ENCODE measurements around the gene KIR2DL1.
"Not testable (repeated sequence)": the region's sequence is repeated elsewhere in the genome, so short reads cannot be mapped to it uniquely, and the experiment has no call there.

KIR2DL1 gene

GRCh38 chr19:54804101-54804500 is 34.5 kb downstream of the KIR2DL1 start:
- Histone ChIP-seq H3K36me3 (ENCODE audit: control insufficient read depth, insufficient read depth, low read length, severe bottlenecking) (no peaks in the 10 kb centered on the region), H3K9ac (ENCODE audit: low read length) (no peak overlapping the region), H3K4me1 (ENCODE audit: control insufficient read depth, insufficient read depth, low read length) (no peaks in the 10 kb centered on the region), H3K27me3 (replicated peaks; ENCODE audit: control insufficient read depth, insufficient read depth, low read length) (no peaks in the 10 kb centered on the region), H3K4me3 (ENCODE audit: low read length) (no peak overlapping the region), H3K9me3 (ENCODE audit: control insufficient read depth, low read length) (peaks cover 5% of the 10 kb centered on the region)
- DNase-seq (ENCODE audit: low read depth), result no peak

GRCh38 chr19:54804571-54804970 is 35.0 kb downstream of the KIR2DL1 start:
- H3K36me3 ChIP-seq (ENCODE audit: control insufficient read depth, insufficient read depth, low read length, severe bottlenecking), result no peaks in the 10 kb centered on the region
- DNase-seq (ENCODE audit: low read depth), result no peak
- H3K4me3 ChIP-seq (ENCODE audit: low read length), result no peak overlapping the region
- no peaks in the 10 kb centered on the region for H3K27me3 ChIP-seq (replicated peaks; ENCODE audit: control insufficient read depth, insufficient read depth, low read length)
- H3K4me1 ChIP-seq (ENCODE audit: control insufficient read depth, insufficient read depth, low read length), result no peaks in the 10 kb centered on the region
- peaks cover under 1% of the 10 kb centered on the region for H3K9me3 ChIP-seq (ENCODE audit: control insufficient read depth, low read length)
- H3K9ac ChIP-seq (ENCODE audit: low read length), result no peak overlapping the region

- no peaks in the 10 kb centered on the region for H3K36me3 ChIP-seq (ENCODE audit: control insufficient read depth, insufficient read depth, low read length, severe bottlenecking)
- no peak overlapping the region for H3K9ac ChIP-seq (ENCODE audit: low read length)
Observed at GRCh38 chr19:54805665-54806515, 36.3 kb downstream of the KIR2DL1 start.

GRCh38 chr19:54806516-54806838 is 36.9 kb downstream of the KIR2DL1 start:
- H3K4me3 ChIP-seq (ENCODE audit: low read length), result no peak overlapping the region
- no peaks in the 10 kb centered on the region for H3K9me3 ChIP-seq (ENCODE audit: control insufficient read depth, low read length)
- H3K9ac ChIP-seq (ENCODE audit: low read length), result no peak overlapping the region

More at GRCh38 chr19:54805665-54806515, 36.3 kb downstream of the KIR2DL1 start:
- no peaks in the 10 kb centered on the region for H3K27me3 ChIP-seq (replicated peaks; ENCODE audit: control insufficient read depth, insufficient read depth, low read length)
- no peak overlapping the region for H3K4me3 ChIP-seq (ENCODE audit: low read length)
- H3K4me1 ChIP-seq (ENCODE audit: control insufficient read depth, insufficient read depth, low read length), result no peaks in the 10 kb centered on the region
- no peaks in the 10 kb centered on the region for H3K9me3 ChIP-seq (ENCODE audit: control insufficient read depth, low read length)
- no peak for DNase-seq (ENCODE audit: low read depth)

GRCh38 chr19:54814571-54814970 is 45.0 kb downstream of the KIR2DL1 start:
- H3K27me3 ChIP-seq (replicated peaks; ENCODE audit: control insufficient read depth, insufficient read depth, low read length); H3K4me1 ChIP-seq (ENCODE audit: control insufficient read depth, insufficient read depth, low read length); H3K4me3 ChIP-seq (ENCODE audit: low read length); H3K9me3 ChIP-seq (ENCODE audit: control insufficient read depth, low read length); H3K9ac ChIP-seq (ENCODE audit: low read length); H3K36me3 ChIP-seq (ENCODE audit: control insufficient read depth, insufficient read depth, low read length, severe bottlenecking); DNase-seq (ENCODE audit: low read depth): not testable (repeated sequence)

More at GRCh38 chr19:54806516-54806838, 36.9 kb downstream of the KIR2DL1 start:
- no peak for DNase-seq (ENCODE audit: low read depth)
- Histone ChIP-seq H3K36me3 (ENCODE audit: control insufficient read depth, insufficient read depth, low read length, severe bottlenecking) (no peaks in the 10 kb centered on the region), H3K27me3 (replicated peaks; ENCODE audit: control insufficient read depth, insufficient read depth, low read length) (no peaks in the 10 kb centered on the region), H3K4me1 (ENCODE audit: control insufficient read depth, insufficient read depth, low read length) (no peaks in the 10 kb centered on the region)

- H3K9me3 ChIP-seq (ENCODE audit: control insufficient read depth, low read length); H3K4me3 ChIP-seq (ENCODE audit: low read length); H3K27me3 ChIP-seq (replicated peaks; ENCODE audit: control insufficient read depth, insufficient read depth, low read length); H3K36me3 ChIP-seq (ENCODE audit: control insufficient read depth, insufficient read depth, low read length, severe bottlenecking); DNase-seq (ENCODE audit: low read depth); H3K4me1 ChIP-seq (ENCODE audit: control insufficient read depth, insufficient read depth, low read length); H3K9ac ChIP-seq (ENCODE audit: low read length): not testable (repeated sequence)
Observed at GRCh38 chr19:54816251-54816650, 46.7 kb downstream of the KIR2DL1 start, which contains the start of gene KIR3DL1. TSS of gene KIR3DL1 (plus strand) at chr19:54816468.

- Histone ChIP-seq H3K36me3 (ENCODE audit: control insufficient read depth, insufficient read depth, low read length, severe bottlenecking) (no peaks in the 10 kb centered on the region), H3K4me3 (ENCODE audit: low read length) (no peak overlapping the region), H3K27me3 (replicated peaks; ENCODE audit: control insufficient read depth, insufficient read depth, low read length) (no peaks in the 10 kb centered on the region), H3K9me3 (ENCODE audit: control insufficient read depth, low read length) (no peaks in the 10 kb centered on the region), H3K9ac (ENCODE audit: low read length) (no peak overlapping the region), H3K4me1 (ENCODE audit: control insufficient read depth, insufficient read depth, low read length) (no peaks in the 10 kb centered on the region)
- no peak for DNase-seq (ENCODE audit: low read depth)
Observed at GRCh38 chr19:54817670-54818536, 48.3 kb downstream of the KIR2DL1 start.

- not testable (repeated sequence) for H3K36me3 ChIP-seq (ENCODE audit: control insufficient read depth, insufficient read depth, low read length, severe bottlenecking); H3K9me3 ChIP-seq (ENCODE audit: control insufficient read depth, low read length); H3K9ac ChIP-seq (ENCODE audit: low read length); H3K27me3 ChIP-seq (replicated peaks; ENCODE audit: control insufficient read depth, insufficient read depth, low read length); H3K4me1 ChIP-seq (ENCODE audit: control insufficient read depth, insufficient read depth, low read length); DNase-seq (ENCODE audit: low read depth); H3K4me3 ChIP-seq (ENCODE audit: low read length)
Observed at GRCh38 chr19:54824416-54824815, 54.8 kb downstream of the KIR2DL1 start.

GRCh38 chr19:54825326-54825725 is 55.7 kb downstream of the KIR2DL1 start:
- not testable (repeated sequence) for H3K4me1 ChIP-seq (ENCODE audit: control insufficient read depth, insufficient read depth, low read length); DNase-seq (ENCODE audit: low read depth); H3K36me3 ChIP-seq (ENCODE audit: control insufficient read depth, insufficient read depth, low read length, severe bottlenecking); H3K9ac ChIP-seq (ENCODE audit: low read length); H3K4me3 ChIP-seq (ENCODE audit: low read length); H3K27me3 ChIP-seq (replicated peaks; ENCODE audit: control insufficient read depth, insufficient read depth, low read length); H3K9me3 ChIP-seq (ENCODE audit: control insufficient read depth, low read length)

GRCh38 chr19:54828064-54828463 is 58.5 kb downstream of the KIR2DL1 start:
- not testable (repeated sequence) for H3K9me3 ChIP-seq (ENCODE audit: control insufficient read depth, low read length); H3K4me3 ChIP-seq (ENCODE audit: low read length); H3K27me3 ChIP-seq (replicated peaks; ENCODE audit: control insufficient read depth, insufficient read depth, low read length); DNase-seq (ENCODE audit: low read depth); H3K36me3 ChIP-seq (ENCODE audit: control insufficient read depth, insufficient read depth, low read length, severe bottlenecking); H3K4me1 ChIP-seq (ENCODE audit: control insufficient read depth, insufficient read depth, low read length); H3K9ac ChIP-seq (ENCODE audit: low read length)

- H3K9me3 ChIP-seq (ENCODE audit: control insufficient read depth, low read length); H3K4me3 ChIP-seq (ENCODE audit: low read length); H3K36me3 ChIP-seq (ENCODE audit: control insufficient read depth, insufficient read depth, low read length, severe bottlenecking); H3K27me3 ChIP-seq (replicated peaks; ENCODE audit: control insufficient read depth, insufficient read depth, low read length); H3K4me1 ChIP-seq (ENCODE audit: control insufficient read depth, insufficient read depth, low read length); DNase-seq (ENCODE audit: low read depth); H3K9ac ChIP-seq (ENCODE audit: low read length): not testable (repeated sequence)
Observed at GRCh38 chr19:54832496-54832895, 62.9 kb downstream of the KIR2DL1 start, which contains the start of gene KIR2DS4. TSS of gene KIR2DS4 (plus strand) at chr19:54832676.

All from adipocyte (in vitro differentiated cells).